H1 (cell line): ENCODE measurements around the gene AIF1. TPM values are rescaled to one million over a fixed set of nuclear protein-coding genes. Genes with fewer than 3 reads are reported as not detected.

Source experiments
- CTCF ChIA-PET: fragments of 300-600 bp; sonication (Branson Sonifier 250); formaldehyde crosslinking; loops from one replicate; lab custom pipeline; 2021; ENCODE audit not compliant: partially characterized antibody; lab: Charles Lee
- POLR2A ChIA-PET: fragments of 300-600 bp; sonication (Branson Sonifier 250); formaldehyde crosslinking; loops from one replicate; lab custom pipeline; 2021; ENCODE audit warnings: inconsistent platforms; ENCODE audit not compliant: partially characterized antibody; lab: Charles Lee
- DNase-seq, 2 experiments: peaks; one replicate each; pipeline versions ENCODE4 v3.0.0 to v3.0.0-alpha.2; 2010 to 2022; ENCODE audit warnings: low spot score in 2 of 2, low read depth in 1 of 2, mixed read lengths in 1 of 2
- FAIRE-seq: peaks from 2 replicates; lab custom pipeline; 2011; peaks lifted over from hg19 to GRCh38; lab: Jason Lieb, UNC
- H2AFZ ChIP-seq: 2 replicates; pipeline ENCODE4 v1.8.1; 2012; ENCODE audit warnings: low read length, inconsistent platforms
- H2AK5ac ChIP-seq: 2 replicates; pipeline ENCODE4 v1.6.1; 2013; ENCODE audit warnings: low read depth, low read length
- H2BK120ac ChIP-seq: replicated peaks from 2 replicates; pipeline ENCODE3; 2013; ENCODE audit warnings: low read depth, low read length, inconsistent platforms
- H2BK12ac ChIP-seq: 2 replicates; pipeline ENCODE4 v1.6.1; 2013; ENCODE audit warnings: low read depth, low read length
- H2BK15ac ChIP-seq: 2 replicates; pipeline ENCODE4 v1.6.1; 2013; ENCODE audit warnings: low read length
- H2BK20ac ChIP-seq: 2 replicates; pipeline ENCODE4 v1.6.1; 2013; ENCODE audit warnings: low read length
- H2BK5ac ChIP-seq: 2 replicates; pipeline ENCODE4 v1.6.1; 2013; ENCODE audit warnings: low read depth, low read length
- H3K14ac ChIP-seq: 2 replicates; pipeline ENCODE4 v1.6.1; 2013; ENCODE audit warnings: inconsistent platforms; ENCODE audit not compliant: insufficient read length
- H3K18ac ChIP-seq: 2 replicates; pipeline ENCODE4 v1.6.1; 2013; ENCODE audit warnings: low read length; ENCODE audit errors: extremely low read depth
- H3K23ac ChIP-seq: 2 replicates; pipeline ENCODE4 v1.6.1; 2013; ENCODE audit warnings: inconsistent platforms; ENCODE audit not compliant: insufficient read length
- H3K23me2 ChIP-seq: 2 replicates; pipeline ENCODE4 v1.6.1; 2013; ENCODE audit warnings: low read depth, low read length
- H3K27ac ChIP-seq: 2 replicates; pipeline ENCODE4 v1.6.1; 2011; ENCODE audit warnings: low read depth, low read length, inconsistent platforms
- H3K27me3 ChIP-seq, 4 experiments: replicated peaks in 1 of 4; 1 replicate in 1 of 4; 2 replicates in 3 of 4; pipeline versions ENCODE4 v1.6.1 to v1.8.1; 2011 to 2013; ENCODE audit warnings: low read length in 3 of 4, mild to moderate bottlenecking in 3 of 4, inconsistent platforms in 2 of 4, mixed read lengths in 2 of 4, moderate library complexity in 1 of 4; ENCODE audit not compliant: control insufficient read depth in 3 of 4, insufficient read depth in 3 of 4; ENCODE audit errors: extremely low read depth in 1 of 4
- H3K36me3 ChIP-seq, 4 experiments: 2 replicates each; pipeline versions ENCODE4 v1.6.1 to v1.8.1; 2011 to 2013; ENCODE audit warnings: mild to moderate bottlenecking in 4 of 4, low read length in 3 of 4, moderate library complexity in 2 of 4, control low read depth in 1 of 4, inconsistent platforms in 1 of 4; ENCODE audit not compliant: insufficient read depth in 4 of 4, control insufficient read depth in 2 of 4
- H3K4ac ChIP-seq: replicated peaks from 2 replicates; pipeline ENCODE3; 2013; ENCODE audit warnings: low read length, low read depth, mixed read lengths, inconsistent platforms; ENCODE audit not compliant: insufficient read length
- H3K4me1 ChIP-seq, 4 experiments: replicated peaks in 1 of 4; 1 replicate in 1 of 4; 2 replicates in 3 of 4; pipeline versions ENCODE4 v1.6.1 to v1.8.1; 2011 to 2013; ENCODE audit warnings: low read length in 3 of 4, inconsistent platforms in 2 of 4, mixed read lengths in 1 of 4; ENCODE audit not compliant: insufficient read depth in 4 of 4, control insufficient read depth in 3 of 4
- H3K4me2 ChIP-seq, 2 experiments: 2 replicates each; pipeline versions ENCODE4 v1.6.1 to v1.8.1; 2011 to 2013; ENCODE audit warnings: low read depth in 2 of 2, low read length in 2 of 2, control low read depth in 1 of 2, inconsistent platforms in 1 of 2, mild to moderate bottlenecking in 1 of 2; ENCODE audit not compliant: insufficient read depth in 1 of 2
- H3K4me3 ChIP-seq, 4 experiments: fragments of 200-600, 300-600 bp in 1 of 4; sonication (generic), shearing (Covaris generic), sonication (Bioruptor Twin) in 1 of 4; 2 replicates each; pipeline versions ENCODE4 v1.5.1 to v1.8.1; 2011 to 2016; ENCODE audit warnings: low read length in 4 of 4, low read depth in 3 of 4, control low read depth in 2 of 4, inconsistent platforms in 2 of 4, mild to moderate bottlenecking in 2 of 4, mixed read lengths in 1 of 4, moderate library complexity in 1 of 4; ENCODE audit not compliant: insufficient read depth in 2 of 4; ENCODE audit errors: extremely low read depth in 1 of 4
- H3K56ac ChIP-seq: replicated peaks from 2 replicates; pipeline ENCODE3; 2013; ENCODE audit warnings: low read depth, mild to moderate bottlenecking, mixed read lengths, low read length, inconsistent platforms; ENCODE audit not compliant: insufficient read length
- H3K79me1 ChIP-seq: 2 replicates; pipeline ENCODE4 v1.6.1; 2013; ENCODE audit warnings: low read depth, low read length, control low read depth
- H3K79me2 ChIP-seq, 2 experiments: 2 replicates each; pipeline versions ENCODE4 v1.6.1 to v1.8.1; 2012 to 2013; ENCODE audit warnings: low read length in 2 of 2, mild to moderate bottlenecking in 2 of 2, inconsistent platforms in 1 of 2; ENCODE audit not compliant: insufficient read depth in 2 of 2, control insufficient read depth in 1 of 2
- H3K9ac ChIP-seq, 4 experiments: replicated peaks in 1 of 4; 1 replicate in 1 of 4; 2 replicates in 3 of 4; pipeline versions ENCODE4 v1.6.1 to v1.8.1; 2011 to 2013; ENCODE audit warnings: low read depth in 3 of 4, low read length in 3 of 4, control low read depth in 2 of 4, mild to moderate bottlenecking in 2 of 4, moderate library complexity in 2 of 4, inconsistent platforms in 1 of 4; ENCODE audit errors: extremely low read depth in 1 of 4
- H3K9me3 ChIP-seq, 2 experiments: 2 replicates each; pipeline versions ENCODE4 v1.6.1 to v1.8.1; 2012 to 2013; ENCODE audit warnings: mild to moderate bottlenecking in 2 of 2, moderate library complexity in 2 of 2, control low read depth in 1 of 2, inconsistent platforms in 1 of 2, low read depth in 1 of 2, low read length in 1 of 2, mixed read lengths in 1 of 2; ENCODE audit not compliant: insufficient read depth in 2 of 2
- H4K20me1 ChIP-seq, 2 experiments: replicated peaks in 1 of 2; 2 replicates each; pipeline versions ENCODE3 to v1.8.1; 2011 to 2013; ENCODE audit warnings: inconsistent platforms in 2 of 2, low read length in 2 of 2, mild to moderate bottlenecking in 1 of 2; ENCODE audit not compliant: insufficient read depth in 2 of 2, control insufficient read depth in 1 of 2
- H4K5ac ChIP-seq: 2 replicates; pipeline ENCODE4 v1.6.1; 2013; ENCODE audit warnings: low read length, low read depth, mixed read lengths, inconsistent platforms; ENCODE audit not compliant: insufficient read length
- H4K8ac ChIP-seq: 2 replicates; pipeline ENCODE4 v1.8.0; 2013; ENCODE audit warnings: mild to moderate bottlenecking, moderate library complexity, low read length, inconsistent platforms; ENCODE audit not compliant: insufficient read depth; ENCODE audit errors: extremely low read depth
- H4K91ac ChIP-seq: replicated peaks from 2 replicates; pipeline ENCODE3; 2013; ENCODE audit warnings: low read length, mixed read lengths, inconsistent platforms; ENCODE audit not compliant: insufficient read length
- CHD1 ChIP-seq: IDR thresholded peaks from 2 replicates; pipeline ENCODE4 v1.6.1; 2012; ENCODE audit warnings: low read depth, low read length, improper control_type of control experiment
- POLR2AphosphoS5 ChIP-seq: IDR thresholded peaks from 2 replicates; pipeline ENCODE4 v1.6.1; 2011; ENCODE audit warnings: low read depth, low read length
- POU5F1 ChIP-seq: IDR thresholded peaks from 2 replicates; pipeline ENCODE4 v1.6.1; 2011; ENCODE audit warnings: low read depth, mild to moderate bottlenecking, low read length, moderate library complexity
- WGBS, 2 experiments: shearing (Covaris generic) in 1 of 2; methylation state at CpG; one replicate each; pipeline versions ENCODE4 v1.1.6 to v1.1.7; 2013 to 2015; ENCODE audit warnings: low lambda C conversion rate in 2 of 2, mixed read lengths in 2 of 2, inconsistent platforms in 1 of 2, low coverage in 1 of 2, missing lambda C conversion rate in 1 of 2; ENCODE audit not compliant: insufficient replicate concordance in 2 of 2, insufficient coverage in 1 of 2, insufficient read length in 1 of 2; ENCODE audit errors: extremely low coverage in 1 of 2, missing lambda C conversion rate in 1 of 2; 5-methylcytosine and 5-hydroxymethylcytosine counted together
- polyA plus RNA-seq, 7 experiments: library from polyadenylated mRNA; depleted of rRNA in 3 of 7; stranded (reverse) in 5 of 7; unstranded in 2 of 7; fragments of >200 nt in 5 of 7; fragments of 200-250 nt in 2 of 7; gene quantifications; 1 replicate in 5 of 7; 2 replicates in 1 of 7; 4 replicates in 1 of 7; pipeline versions ENCODE4 v1.2.1 to v1.2.3, GENCODE V29; 2011 to 2013; ENCODE audit warnings: missing spikeins in 2 of 7, mixed read lengths in 2 of 7
- total RNA-seq: library from RNA; stranded (reverse); fragmentation: NEBNext Ultra II Directional; extraction: Animal tissue kit (Norgen Biotek cat#: 25700); gene quantifications from 2 replicates; pipeline ENCODE4 v1.2.1, GENCODE V29; 2021

The AIF1 gene
- total and polyA plus RNA-seq, 2 of the 8 experiments (the other 6 are each of a cell fraction or from before 2014, with no cell fraction given) = 6.3 to 9.8 TPM

DNA sequence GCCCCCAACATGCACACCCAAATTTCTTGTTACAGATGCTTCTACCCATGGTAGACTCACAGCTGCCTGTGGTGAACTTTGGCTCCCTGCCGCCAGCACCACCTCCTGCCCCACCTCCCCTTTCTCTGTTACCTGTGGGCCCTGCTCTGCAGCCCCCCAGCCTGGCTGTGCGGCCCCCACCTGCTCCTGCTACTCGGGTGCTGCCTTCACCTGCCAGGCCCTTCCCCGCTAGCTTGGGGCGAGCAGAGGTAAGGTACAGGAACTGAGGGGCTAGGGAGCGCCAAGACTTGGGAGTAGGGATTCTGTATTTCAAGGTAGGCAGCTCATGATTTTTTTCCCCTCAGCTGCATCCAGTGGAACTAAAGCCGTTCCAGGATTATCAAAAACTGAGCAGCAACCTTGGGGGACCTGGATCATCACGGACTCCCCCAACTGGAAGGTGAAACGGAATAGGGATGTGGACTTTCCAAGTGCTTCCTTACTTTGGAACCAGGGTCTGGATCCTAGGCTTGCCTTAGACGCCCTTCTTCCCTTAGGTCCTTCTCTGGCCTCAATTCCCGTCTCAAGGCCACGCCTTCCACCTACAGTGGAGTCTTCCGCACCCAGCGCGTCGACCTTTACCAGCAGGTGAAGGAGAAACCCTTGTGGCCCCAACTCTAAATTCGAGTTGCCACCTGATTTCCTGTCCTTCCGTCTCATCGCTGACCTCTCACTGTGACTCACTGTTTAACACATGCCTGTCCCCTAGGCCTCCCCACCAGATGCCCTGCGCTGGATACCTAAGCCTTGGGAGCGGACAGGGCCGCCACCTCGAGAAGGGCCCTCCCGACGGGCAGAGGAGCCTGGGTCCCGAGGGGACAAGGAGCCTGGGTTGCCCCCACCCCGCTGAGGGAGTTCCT, 21.9 kb downstream of the AIF1 start:
- Histone ChIP-seq H3K56ac (no peak overlapping the region), H3K4me1 (no peaks in the 10 kb centered on the region), H3K9me3 (no peaks in the 10 kb centered on the region), H3K4ac (no peak overlapping the region), H2AFZ (no peak overlapping the region), H2AK5ac (no peak overlapping the region), H2BK120ac (no peak overlapping the region), H3K27ac (no peak overlapping the region), H2BK15ac (no peak overlapping the region), H4K20me1 (peaks cover 18 to 19% of the 10 kb centered on the region in 2 experiments), H3K9ac (no peak overlapping the region), H4K91ac (no peak overlapping the region), H3K4me3 (no peak overlapping the region), H3K18ac (no peak overlapping the region), H4K8ac (no peak overlapping the region), H3K27me3 (no peaks in the 10 kb centered on the region), H2BK20ac (no peak overlapping the region), H3K79me1 (peaks cover 3% of the 10 kb centered on the region; the same call in 1 of the 2 replicates), H3K4me2 (no peak overlapping the region), H3K23ac (no peak overlapping the region), H3K14ac (no peak overlapping the region), H2BK5ac (no peak overlapping the region), H3K79me2 (no peaks in the 10 kb centered on the region; a peak in 1 of 4 replicates), H2BK12ac (no peak overlapping the region), H4K5ac (no peak overlapping the region), H3K23me2 (no peaks in the 10 kb centered on the region), H3K36me3 (peaks cover 65 to 98% (median 83%) of the 10 kb centered on the region in 4 experiments)
- CTCF ChIA-PET = interaction anchor here (1.0 to 1.9 kb wide), 4 partner anchors 8 to 86 kb away, joined by 3 to 10 read pairs (median 4); partner anchors contain the start of gene C6orf47
- FAIRE-seq = no peak
- no peak for TF ChIP-seq CHD1
- TF ChIP-seq POU5F1 = no peak
- peak; percentile 26; the same call in 1 of the 2 replicates for TF ChIP-seq POLR2AphosphoS5
- WGBS, 2 experiments = 91% methylated on average over 26 of the region's 27 CpGs; no CpG with 5 or more reads in 1 of the 2 experiments
- DNase-seq = no peak
- POLR2A ChIA-PET = interaction anchor here (1.0 to 34.9 kb wide), 9 partner anchors 8 to 159 kb away, joined by 3 to 883 read pairs (median 7); partner anchors contain the start of genes APOM, BAG6, C6orf47 and CSNK2B
